Heart left ventricle (tissue), 16 donors: ENCODE measurements around the gene SLC25A26. TPM values are rescaled to one million over a fixed set of nuclear protein-coding genes. Genes with fewer than 3 reads are reported as not detected.
A peak's percentile ranks its signal among the peaks of the same experiment; 100 is the strongest.
"Not testable (repeated sequence)": the region's sequence is repeated elsewhere in the genome, so short reads cannot be mapped to it uniquely, and the experiment has no call there.

ENCODE experiments used
- ATAC-seq, 4 donors: fragments of 200-7000 bp; cut with Tn5 transposase; one replicate each; pipeline ENCODE4 v1.9.1; 2020 to 2022; ENCODE audit warnings: moderate library complexity in 4 of 4, mild to moderate bottlenecking in 3 of 4, moderate number of reproducible peaks in 1 of 4
- DNase-seq, 5 donors: peaks; one replicate each; pipeline ENCODE4 v3.0.0-alpha.2; 2020
- H3K27ac ChIP-seq, 12 donors: fragments of 200-600 bp; sonication (generic) in 4 of 12; one replicate each; pipeline versions ENCODE4 v1.5.0 to v1.8.0; 2016 to 2022; ENCODE audit warnings: mild to moderate bottlenecking in 2 of 12
- H3K27me3 ChIP-seq, 9 donors: fragments of 200-600 bp; sonication (generic) in 2 of 9; one replicate each; pipeline versions ENCODE4 v1.5.1 to v1.8.0; 2016 to 2022; ENCODE audit warnings: mild to moderate bottlenecking in 3 of 9
- H3K36me3 ChIP-seq, 9 donors: fragments of 200-600 bp; sonication (generic) in 2 of 9; one replicate each; pipeline versions ENCODE4 v1.5.0 to v1.8.0; 2018 to 2022; ENCODE audit warnings: mild to moderate bottlenecking in 2 of 9
- H3K4me1 ChIP-seq, 12 donors: fragments of 200-600 bp; sonication (generic) in 4 of 12; one replicate each; pipeline versions ENCODE4 v1.5.0 to v1.8.0; 2016 to 2022; ENCODE audit warnings: mild to moderate bottlenecking in 3 of 12
- H3K4me3 ChIP-seq, 12 donors: fragments of 200-600 bp; sonication (generic) in 4 of 12; one replicate each; pipeline versions ENCODE4 v1.5.0 to v1.8.0; 2017 to 2022; ENCODE audit warnings: mild to moderate bottlenecking in 9 of 12, moderate library complexity in 4 of 12
- H3K9me3 ChIP-seq, 12 donors: fragments of 200-600 bp; sonication (generic) in 4 of 12; one replicate each; pipeline versions ENCODE4 v1.5.0 to v1.8.0; 2016 to 2022; ENCODE audit warnings: mild to moderate bottlenecking in 1 of 12
- POLR2A ChIP-seq, 2 donors: fragments of 450-650 bp; IDR thresholded peaks; one replicate each; pipeline ENCODE4 v1.6.1; 2017; ENCODE audit warnings: antibody characterized with exemption in 2 of 2, mild to moderate bottlenecking in 2 of 2, moderate library complexity in 2 of 2
- WGBS, 4 donors: extraction: QIAGEN DNeasy Blood & Tissue Kit in 2 of 4; methylation state at CpG; one replicate each; pipeline versions ENCODE4 v1.1.5 to v1.1.7; 2013 to 2018; 5-methylcytosine and 5-hydroxymethylcytosine counted together
- intact Hi-C, 10 donors: fragments of 100-400 bp; cut with DNase I; formaldehyde crosslinking; loops; one replicate each; pipeline versions ENCODE4 v1.11.1 to v1.14.2; 2022
- polyA plus RNA-seq, 2 donors: library from polyadenylated mRNA; stranded (reverse); fragments of 200-250 nt; gene quantifications; one replicate each; pipeline ENCODE4 v1.2.3, GENCODE V29; 2013
- total RNA-seq, 9 donors: library from RNA; depleted of rRNA in 2 of 9; stranded (reverse); fragments of >200 nt in 2 of 9; fragmentation: NEBNext Ultra II Directional in 3 of 9; extraction: Animal tissue kit (Norgen Biotek cat#: 25700) in 3 of 9; gene quantifications; one replicate each; pipeline versions ENCODE4 v1.1.0 to v1.2.4, GENCODE V29; 2016 to 2023
- TF ChIP-seq, protein P1 (sequence below), 12 donors: fragments of 200-600 bp; sonication (generic) in 4 of 12; IDR thresholded peaks; one replicate each; pipeline versions ENCODE4 v1.5.0 to v1.8.0; 2018 to 2022; ENCODE audit warnings: antibody characterized with exemption in 12 of 12, mild to moderate bottlenecking in 5 of 12
- donor health status: ischemic (EF 13 %, LVEDD 7.1; RV severe dilation, severe dysfunction).
- donor health status: healthy with polysubstance abuse.
- donor health status: DM: no; HTN: yes; CAD: no.
- donor health status: DM: no; HTN: no; CAD: no.
- donor health status: ischemic (EF 25% LVEDD 6.9; RV normal size, moderate dysfunction).
- donor health status: ischemic (EF 25% LVEDD 5.7; RV mildly dilated, moderate dysfunction).
- donor health status: healthy.
- donor health status: DM: yes; HTN: yes; CAD: no.
- donor health status: ischemic (EF 35%, LVEDD 5.7; RV mildly dilated, moderate dysfunction).
- donor health status: nonischemic (EF 11% LVEDD 7.7; RV severe dilation, severe dysfunction).
- donor health status: DM: yes; HTN: yes; CAD: no.
- donor health status: PGD.
- donor health status: ischemic (EF 29% LVEDD 5.4; RV normal size, mild dysfunction).
- donor health status: nonischemic (EF 23%, LVEDD 6.1; RV moderate dilation, normal function).

Gene SLC25A26
- total and polyA plus RNA-seq, 11 donors, result 20.0 to 42.2 (median 25.4) TPM

DNA sequence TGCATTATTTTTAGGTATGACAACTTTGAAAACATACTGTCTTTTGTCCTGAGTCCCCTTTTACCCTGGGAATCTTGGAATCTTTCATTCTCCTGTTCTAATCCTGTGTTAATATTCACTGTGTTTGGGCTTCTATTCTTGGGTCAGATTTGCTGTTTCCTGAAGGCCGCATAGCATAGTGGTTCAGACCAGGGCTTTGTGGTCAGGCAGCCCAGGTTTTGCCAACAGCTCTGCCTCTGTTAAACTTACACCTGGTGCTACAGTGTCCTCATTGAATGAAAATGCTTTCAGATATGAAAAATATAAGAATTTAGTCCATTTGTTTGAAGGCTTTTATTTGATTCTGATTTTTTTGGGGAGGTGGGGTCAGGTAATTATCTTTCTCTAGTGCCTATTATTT is 58.4 kb downstream of the SLC25A26 start:
- no peak for DNase-seq
- Histone ChIP-seq H3K27ac (no peak overlapping the region), H3K4me3 (no peak overlapping the region), H3K9me3 (no peaks in the 10 kb centered on the region), H3K36me3 (no peaks in the 10 kb centered on the region), H3K27me3 (no peaks in the 10 kb centered on the region), H3K4me1 (peaks cover 0 to 5% (median 0%) of the 10 kb centered on the region in 12 donors)
- intact Hi-C loops, result loop anchor here in 8 of 10 donors (2.0 to 10.0 kb wide), 7 partner anchors 93 to 544 kb away; partner anchors contain the start of gene LRIG1 (in 4 of the 8)
- TF ChIP-seq, protein P1, sequence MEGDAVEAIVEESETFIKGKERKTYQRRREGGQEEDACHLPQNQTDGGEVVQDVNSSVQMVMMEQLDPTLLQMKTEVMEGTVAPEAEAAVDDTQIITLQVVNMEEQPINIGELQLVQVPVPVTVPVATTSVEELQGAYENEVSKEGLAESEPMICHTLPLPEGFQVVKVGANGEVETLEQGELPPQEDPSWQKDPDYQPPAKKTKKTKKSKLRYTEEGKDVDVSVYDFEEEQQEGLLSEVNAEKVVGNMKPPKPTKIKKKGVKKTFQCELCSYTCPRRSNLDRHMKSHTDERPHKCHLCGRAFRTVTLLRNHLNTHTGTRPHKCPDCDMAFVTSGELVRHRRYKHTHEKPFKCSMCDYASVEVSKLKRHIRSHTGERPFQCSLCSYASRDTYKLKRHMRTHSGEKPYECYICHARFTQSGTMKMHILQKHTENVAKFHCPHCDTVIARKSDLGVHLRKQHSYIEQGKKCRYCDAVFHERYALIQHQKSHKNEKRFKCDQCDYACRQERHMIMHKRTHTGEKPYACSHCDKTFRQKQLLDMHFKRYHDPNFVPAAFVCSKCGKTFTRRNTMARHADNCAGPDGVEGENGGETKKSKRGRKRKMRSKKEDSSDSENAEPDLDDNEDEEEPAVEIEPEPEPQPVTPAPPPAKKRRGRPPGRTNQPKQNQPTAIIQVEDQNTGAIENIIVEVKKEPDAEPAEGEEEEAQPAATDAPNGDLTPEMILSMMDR (IDR thresholded peaks at IDR 0.05), result no peak
- TF ChIP-seq POLR2A (IDR thresholded peaks at IDR 0.05), result no peak
- ATAC-seq, result no peak
- WGBS, 4 donors, result 75 to 90% (median 86%) methylated on average over 1 of the region's 1 CpG

DNA sequence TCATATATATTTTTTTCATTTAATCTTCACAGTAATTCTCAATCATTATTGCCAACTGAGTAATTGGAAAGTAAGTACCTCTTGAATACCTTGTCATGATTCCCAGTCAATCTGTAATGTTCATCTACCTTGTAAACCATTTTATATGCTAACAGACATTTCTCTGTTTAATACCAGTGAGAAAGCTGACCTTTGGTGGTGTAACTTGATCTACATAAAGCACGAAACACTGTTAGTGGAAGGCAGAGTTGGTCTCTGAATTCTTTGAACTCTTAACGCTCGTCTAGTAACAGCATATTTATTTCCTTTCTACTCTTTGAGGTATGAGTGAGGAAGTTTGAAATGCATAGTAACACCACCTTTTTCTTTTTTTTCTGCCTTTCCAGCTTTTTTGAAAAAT is 59.5 kb downstream of the SLC25A26 start:
- Histone ChIP-seq H3K27ac (no peak overlapping the region), H3K4me1 (peaks cover 0 to 5% (median 0%) of the 10 kb centered on the region in 12 donors), H3K36me3 (no peaks in the 10 kb centered on the region), H3K4me3 (no peak overlapping the region), H3K27me3 (no peaks in the 10 kb centered on the region), H3K9me3 (no peaks in the 10 kb centered on the region)
- WGBS, 4 donors, result 87 to 89% (median 88%) methylated on average over 3 of the region's 3 CpGs
- no peak for ATAC-seq
- intact Hi-C loops, result loop anchor here in 1 of 10 donors (5.0 kb wide), 1 partner anchor 97 kb away; no protein-coding TSS in a partner anchor
- TF ChIP-seq, protein P1 (IDR thresholded peaks at IDR 0.05), result no peak
- TF ChIP-seq POLR2A (IDR thresholded peaks at IDR 0.05), result no peak
- no peak for DNase-seq

- H3K27ac ChIP-seq, H3K36me3 ChIP-seq, intact Hi-C loops, DNase-seq, ATAC-seq, H3K9me3 ChIP-seq, H3K4me1 ChIP-seq, H3K4me3 ChIP-seq, H3K27me3 ChIP-seq: not testable (repeated sequence)
- WGBS, 4 donors, result 79 to 87% (median 82%) methylated on average over 4 of the region's 4 CpGs
Measured at GRCh38 chr3:66291922-66292321, 71.1 kb downstream of the SLC25A26 start.

DNA sequence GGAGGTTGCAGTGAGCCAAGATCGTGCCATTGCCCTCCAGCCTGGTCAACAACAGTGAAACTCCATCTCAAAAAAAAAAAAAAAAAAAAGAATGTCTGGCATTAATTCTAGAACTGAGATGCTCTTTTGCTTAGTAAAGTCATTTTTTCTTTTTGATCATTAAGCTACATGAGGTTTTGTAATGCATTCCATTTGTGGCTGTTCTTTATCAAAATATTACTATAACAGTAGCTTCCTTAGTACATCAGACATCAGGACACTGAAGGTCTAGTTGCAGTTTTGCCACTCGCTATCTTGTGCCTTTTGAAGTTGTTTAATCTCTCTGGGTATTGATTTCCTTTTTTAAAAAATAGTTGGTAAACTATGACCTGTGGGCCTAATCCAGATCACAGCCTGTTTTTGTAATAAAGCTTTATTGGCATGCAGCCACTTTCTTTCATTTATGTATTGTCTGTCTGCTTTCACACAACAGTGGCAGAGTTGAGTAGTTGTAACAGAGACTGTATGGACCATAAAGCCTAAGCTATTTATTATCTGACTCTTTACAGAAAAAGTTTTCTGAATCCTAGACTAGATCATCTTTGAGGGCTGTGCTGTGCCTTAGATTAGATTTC is 76.6 kb downstream of the SLC25A26 start:
- intact Hi-C loops, result no loop called here
- ATAC-seq (peak in 2 of 4 donors; percentile 57), DNase-seq (no peak)
- Histone ChIP-seq H3K4me1 (peaks cover 0 to 28% (median 16%) of the 10 kb centered on the region in 12 donors), H3K4me3 (no peak overlapping the region), H3K27ac (peak overlapping the region in 4 of 12 donors; percentile 0 to 56 (median 30)), H3K27me3 (no peaks in the 10 kb centered on the region), H3K9me3 (no peaks in the 10 kb centered on the region), H3K36me3 (no peaks in the 10 kb centered on the region)
- 63 to 83% (median 74%) methylated on average over 2 of the region's 2 CpGs for WGBS, 4 donors
- TF ChIP-seq, protein P1 (IDR thresholded peaks at IDR 0.05), result no peak
- no peak for TF ChIP-seq POLR2A (IDR thresholded peaks at IDR 0.05)
